ENCODE measurements around the gene BRCA1. TPM values are rescaled to one million over a fixed set of nuclear protein-coding genes. Genes with fewer than 3 reads are reported as not detected.
A peak's percentile ranks its signal among the peaks of the same experiment; 100 is the strongest.

The BRCA1 gene
- total and polyA plus RNA-seq, 4 experiments from 2014 or later, result 1.1 to 6.0 (median 3.0) TPM

- no peak overlapping the region for H3K4me3 Mint-ChIP-seq
- Histone ChIP-seq H3K27ac (ENCODE audit: low read depth, low read length) (no peak overlapping the region), H3K4me3 (ENCODE audit: low read length in 2 of 2) (no peak overlapping the region), H3K36me3 (ENCODE audit: insufficient read depth, low read length) (no peaks in the 10 kb centered on the region), H3K9me3 (ENCODE audit: control insufficient read depth in 1 of 2, low read length in 2 of 2) (no peaks in the 10 kb centered on the region), H3K4me1 (ENCODE audit: insufficient read depth, low read length) (no peaks in the 10 kb centered on the region), H3K27me3 (ENCODE audit: insufficient read depth, low read length) (no peaks in the 10 kb centered on the region)
- no peaks in the 10 kb centered on the region for H3K4me1 Mint-ChIP-seq
- ChIA-PET CTCF (ENCODE audit: partially characterized antibody) (no interaction called here), POLR2A (ENCODE audit: partially characterized antibody) (no interaction called here)
- H3K27ac Mint-ChIP-seq, result peak overlapping the region in 1 of 7 donors; percentile 19
- H3K27me3 Mint-ChIP-seq, result no peaks in the 10 kb centered on the region
- no peaks in the 10 kb centered on the region for H3K36me3 Mint-ChIP-seq
- DNase-seq, result no peak
- intact Hi-C loops (cut with micrococcal nuclease), result no loop called here
- no peaks in the 10 kb centered on the region for H3K9me3 Mint-ChIP-seq
Observed at GRCh38 chr17:43092901-43093300, 32.3 kb downstream of the BRCA1 start.

GRCh38 chr17:43090022-43090421 lies 35.1 kb downstream of the BRCA1 start:
- Mint-ChIP-seq H3K27me3 (no peaks in the 10 kb centered on the region), H3K4me1 (no peaks in the 10 kb centered on the region), H3K36me3 (no peaks in the 10 kb centered on the region), H3K9me3 (no peaks in the 10 kb centered on the region), H3K4me3 (no peak overlapping the region), H3K27ac (no peak overlapping the region)
- intact Hi-C loops (cut with micrococcal nuclease), result no loop called here
- Histone ChIP-seq H3K36me3 (ENCODE audit: insufficient read depth, low read length) (no peaks in the 10 kb centered on the region), H3K27ac (ENCODE audit: low read depth, low read length) (no peak overlapping the region), H3K9me3 (ENCODE audit: control insufficient read depth in 1 of 2, low read length in 2 of 2) (no peaks in the 10 kb centered on the region), H3K27me3 (ENCODE audit: insufficient read depth, low read length) (no peaks in the 10 kb centered on the region), H3K4me3 (ENCODE audit: low read length in 2 of 2) (no peak overlapping the region), H3K4me1 (ENCODE audit: insufficient read depth, low read length) (no peaks in the 10 kb centered on the region)
- no peak for DNase-seq
- ChIA-PET POLR2A (ENCODE audit: partially characterized antibody) (no interaction called here), CTCF (ENCODE audit: partially characterized antibody) (interaction anchor here (1.4 kb wide), 1 partner anchor 26 kb away, joined by 3 read pairs; no protein-coding TSS in a partner anchor)

GRCh38 chr17:43085474-43085873 lies 39.7 kb downstream of the BRCA1 start:
- intact Hi-C loops (cut with micrococcal nuclease), result no loop called here
- no peak for DNase-seq
- no peak overlapping the region for H3K4me3 Mint-ChIP-seq
- no peaks in the 10 kb centered on the region for H3K36me3 Mint-ChIP-seq
- ChIA-PET POLR2A (ENCODE audit: partially characterized antibody) (no interaction called here), CTCF (ENCODE audit: partially characterized antibody) (no interaction called here)
- H3K4me1 Mint-ChIP-seq, result no peaks in the 10 kb centered on the region
- H3K27me3 ChIP-seq (ENCODE audit: insufficient read depth, low read length), result no peaks in the 10 kb centered on the region
- no peaks in the 10 kb centered on the region for H3K36me3 ChIP-seq (ENCODE audit: insufficient read depth, low read length)
- no peak overlapping the region for H3K4me3 ChIP-seq (ENCODE audit: low read length in 2 of 2)
- no peaks in the 10 kb centered on the region for H3K9me3 Mint-ChIP-seq
- no peak overlapping the region for H3K27ac ChIP-seq (ENCODE audit: low read depth, low read length)
- no peak overlapping the region for H3K27ac Mint-ChIP-seq
- no peaks in the 10 kb centered on the region for H3K4me1 ChIP-seq (ENCODE audit: insufficient read depth, low read length)
- no peaks in the 10 kb centered on the region for H3K27me3 Mint-ChIP-seq
- no peaks in the 10 kb centered on the region for H3K9me3 ChIP-seq (ENCODE audit: control insufficient read depth in 1 of 2, low read length in 2 of 2)

GRCh38 chr17:43079641-43080302 lies 45.4 kb downstream of the BRCA1 start:
- no peak overlapping the region for H3K4me3 ChIP-seq (ENCODE audit: low read length in 2 of 2)
- Mint-ChIP-seq H3K4me3 (no peak overlapping the region), H3K36me3 (no peaks in the 10 kb centered on the region), H3K9me3 (no peaks in the 10 kb centered on the region), H3K4me1 (no peaks in the 10 kb centered on the region), H3K27ac (peak overlapping the region in 1 of 7 donors; percentile 19), H3K27me3 (no peaks in the 10 kb centered on the region)
- CTCF ChIA-PET (ENCODE audit: partially characterized antibody), result no interaction called here
- POLR2A ChIA-PET (ENCODE audit: partially characterized antibody), result no interaction called here
- H3K4me1 ChIP-seq (ENCODE audit: insufficient read depth, low read length), result no peaks in the 10 kb centered on the region
- H3K36me3 ChIP-seq (ENCODE audit: insufficient read depth, low read length), result no peaks in the 10 kb centered on the region
- H3K27ac ChIP-seq (ENCODE audit: low read depth, low read length), result no peak overlapping the region
- intact Hi-C loops (cut with micrococcal nuclease), result no loop called here
- no peaks in the 10 kb centered on the region for H3K27me3 ChIP-seq (ENCODE audit: insufficient read depth, low read length)
- DNase-seq, result no peak
- H3K9me3 ChIP-seq (ENCODE audit: control insufficient read depth in 1 of 2, low read length in 2 of 2), result no peaks in the 10 kb centered on the region

- no peaks in the 10 kb centered on the region for H3K36me3 Mint-ChIP-seq
- ChIA-PET POLR2A (ENCODE audit: partially characterized antibody) (no interaction called here), CTCF (ENCODE audit: partially characterized antibody) (no interaction called here)
- no peak for DNase-seq
- H3K4me3 Mint-ChIP-seq, result no peak overlapping the region
- no peaks in the 10 kb centered on the region for H3K9me3 Mint-ChIP-seq
- no peaks in the 10 kb centered on the region for H3K27me3 Mint-ChIP-seq
- Histone ChIP-seq H3K36me3 (ENCODE audit: insufficient read depth, low read length) (no peaks in the 10 kb centered on the region), H3K4me1 (ENCODE audit: insufficient read depth, low read length) (no peaks in the 10 kb centered on the region), H3K9me3 (ENCODE audit: control insufficient read depth in 1 of 2, low read length in 2 of 2) (no peaks in the 10 kb centered on the region), H3K27ac (ENCODE audit: low read depth, low read length) (no peak overlapping the region), H3K27me3 (ENCODE audit: insufficient read depth, low read length) (no peaks in the 10 kb centered on the region), H3K4me3 (ENCODE audit: low read length in 2 of 2) (no peak overlapping the region)
- H3K4me1 Mint-ChIP-seq, result no peaks in the 10 kb centered on the region
- intact Hi-C loops (cut with micrococcal nuclease), result no loop called here
- no peak overlapping the region for H3K27ac Mint-ChIP-seq
Observed at GRCh38 chr17:43074869-43075268, 50.3 kb downstream of the BRCA1 start.

- no peak overlapping the region for H3K27ac ChIP-seq (ENCODE audit: low read depth, low read length)
- Mint-ChIP-seq H3K27ac (no peak overlapping the region), H3K9me3 (no peaks in the 10 kb centered on the region), H3K36me3 (no peaks in the 10 kb centered on the region), H3K4me1 (no peaks in the 10 kb centered on the region), H3K27me3 (no peaks in the 10 kb centered on the region), H3K4me3 (no peak overlapping the region)
- ChIA-PET POLR2A (ENCODE audit: partially characterized antibody) (no interaction called here), CTCF (ENCODE audit: partially characterized antibody) (no interaction called here)
- H3K36me3 ChIP-seq (ENCODE audit: insufficient read depth, low read length), result no peaks in the 10 kb centered on the region
- H3K27me3 ChIP-seq (ENCODE audit: insufficient read depth, low read length), result no peaks in the 10 kb centered on the region
- no peak overlapping the region for H3K4me3 ChIP-seq (ENCODE audit: low read length in 2 of 2)
- no peak for DNase-seq
- intact Hi-C loops (cut with micrococcal nuclease), result no loop called here
- no peaks in the 10 kb centered on the region for H3K4me1 ChIP-seq (ENCODE audit: insufficient read depth, low read length)
- no peaks in the 10 kb centered on the region for H3K9me3 ChIP-seq (ENCODE audit: control insufficient read depth in 1 of 2, low read length in 2 of 2)
Observed at GRCh38 chr17:43070872-43071271, 54.3 kb downstream of the BRCA1 start.

GRCh38 chr17:43070257-43070656 lies 54.9 kb downstream of the BRCA1 start:
- ChIA-PET POLR2A (ENCODE audit: partially characterized antibody) (no interaction called here), CTCF (ENCODE audit: partially characterized antibody) (no interaction called here)
- Mint-ChIP-seq H3K4me3 (no peak overlapping the region), H3K36me3 (no peaks in the 10 kb centered on the region), H3K27ac (no peak overlapping the region), H3K4me1 (no peaks in the 10 kb centered on the region), H3K27me3 (no peaks in the 10 kb centered on the region), H3K9me3 (no peaks in the 10 kb centered on the region)
- no peak overlapping the region for H3K4me3 ChIP-seq (ENCODE audit: low read length in 2 of 2)
- H3K36me3 ChIP-seq (ENCODE audit: insufficient read depth, low read length), result no peaks in the 10 kb centered on the region
- no peak overlapping the region for H3K27ac ChIP-seq (ENCODE audit: low read depth, low read length)
- DNase-seq, result no peak
- no peaks in the 10 kb centered on the region for H3K4me1 ChIP-seq (ENCODE audit: insufficient read depth, low read length)
- intact Hi-C loops (cut with micrococcal nuclease), result no loop called here
- H3K9me3 ChIP-seq (ENCODE audit: control insufficient read depth in 1 of 2, low read length in 2 of 2), result no peaks in the 10 kb centered on the region
- no peaks in the 10 kb centered on the region for H3K27me3 ChIP-seq (ENCODE audit: insufficient read depth, low read length)

Data from CD4-positive, alpha-beta memory T cell (primary cell).